ENCODE results near the gene LCLAT1. TPM values are rescaled to one million over a fixed set of nuclear protein-coding genes. Genes with fewer than 3 reads are reported as not detected.
A peak's percentile ranks its signal among the peaks of the same experiment; 100 is the strongest.
"Not testable (repeated sequence)": the region's sequence is repeated elsewhere in the genome, so short reads cannot be mapped to it uniquely, and the experiment has no call there.

The LCLAT1 gene
- total RNA-seq, 4 donors from 2014 or later: 0.88 to 116 (median 33.3) TPM

DNA sequence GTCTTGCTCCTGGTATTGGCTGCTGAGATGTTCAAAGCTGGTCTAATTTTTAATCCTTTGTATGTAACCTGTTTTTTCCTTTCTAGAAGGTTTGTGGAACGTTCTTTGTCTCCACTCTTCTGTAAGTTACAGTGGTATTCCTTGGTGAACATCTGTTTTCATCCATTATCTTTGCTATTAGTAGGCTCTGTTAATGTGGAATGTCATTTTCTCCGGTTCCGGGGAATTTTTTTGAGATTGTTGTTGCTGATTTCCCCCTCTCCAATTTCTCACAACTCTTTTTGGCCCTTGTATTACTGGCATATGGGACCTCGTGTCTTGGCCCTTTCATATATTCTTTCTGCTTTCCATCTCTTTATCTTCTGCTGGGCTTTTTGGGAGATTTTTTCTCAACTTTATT, 63.4 kb downstream of the LCLAT1 start:
- no peak overlapping the region for H3K4me3 ChIP-seq
- H3K27ac ChIP-seq: peak overlapping the region; percentile 56 to 75
- peaks cover 4 to 18% of the 10 kb centered on the region in 2 donors for H3K4me1 ChIP-seq
- no peaks in the 10 kb centered on the region for H3K27me3 ChIP-seq
- no peak for DNase-seq
- no peaks in the 10 kb centered on the region for H3K36me3 ChIP-seq
- no peaks in the 10 kb centered on the region for H3K9me3 ChIP-seq
- intact Hi-C loops (cut with DNase I; ENCODE audit: low total_unique reads): no loop called here
- TF ChIP-seq, protein P1, sequence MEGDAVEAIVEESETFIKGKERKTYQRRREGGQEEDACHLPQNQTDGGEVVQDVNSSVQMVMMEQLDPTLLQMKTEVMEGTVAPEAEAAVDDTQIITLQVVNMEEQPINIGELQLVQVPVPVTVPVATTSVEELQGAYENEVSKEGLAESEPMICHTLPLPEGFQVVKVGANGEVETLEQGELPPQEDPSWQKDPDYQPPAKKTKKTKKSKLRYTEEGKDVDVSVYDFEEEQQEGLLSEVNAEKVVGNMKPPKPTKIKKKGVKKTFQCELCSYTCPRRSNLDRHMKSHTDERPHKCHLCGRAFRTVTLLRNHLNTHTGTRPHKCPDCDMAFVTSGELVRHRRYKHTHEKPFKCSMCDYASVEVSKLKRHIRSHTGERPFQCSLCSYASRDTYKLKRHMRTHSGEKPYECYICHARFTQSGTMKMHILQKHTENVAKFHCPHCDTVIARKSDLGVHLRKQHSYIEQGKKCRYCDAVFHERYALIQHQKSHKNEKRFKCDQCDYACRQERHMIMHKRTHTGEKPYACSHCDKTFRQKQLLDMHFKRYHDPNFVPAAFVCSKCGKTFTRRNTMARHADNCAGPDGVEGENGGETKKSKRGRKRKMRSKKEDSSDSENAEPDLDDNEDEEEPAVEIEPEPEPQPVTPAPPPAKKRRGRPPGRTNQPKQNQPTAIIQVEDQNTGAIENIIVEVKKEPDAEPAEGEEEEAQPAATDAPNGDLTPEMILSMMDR (IDR thresholded peaks at IDR 0.05): no peak
- no peak for TF ChIP-seq POLR2A (IDR thresholded peaks at IDR 0.05)

DNA sequence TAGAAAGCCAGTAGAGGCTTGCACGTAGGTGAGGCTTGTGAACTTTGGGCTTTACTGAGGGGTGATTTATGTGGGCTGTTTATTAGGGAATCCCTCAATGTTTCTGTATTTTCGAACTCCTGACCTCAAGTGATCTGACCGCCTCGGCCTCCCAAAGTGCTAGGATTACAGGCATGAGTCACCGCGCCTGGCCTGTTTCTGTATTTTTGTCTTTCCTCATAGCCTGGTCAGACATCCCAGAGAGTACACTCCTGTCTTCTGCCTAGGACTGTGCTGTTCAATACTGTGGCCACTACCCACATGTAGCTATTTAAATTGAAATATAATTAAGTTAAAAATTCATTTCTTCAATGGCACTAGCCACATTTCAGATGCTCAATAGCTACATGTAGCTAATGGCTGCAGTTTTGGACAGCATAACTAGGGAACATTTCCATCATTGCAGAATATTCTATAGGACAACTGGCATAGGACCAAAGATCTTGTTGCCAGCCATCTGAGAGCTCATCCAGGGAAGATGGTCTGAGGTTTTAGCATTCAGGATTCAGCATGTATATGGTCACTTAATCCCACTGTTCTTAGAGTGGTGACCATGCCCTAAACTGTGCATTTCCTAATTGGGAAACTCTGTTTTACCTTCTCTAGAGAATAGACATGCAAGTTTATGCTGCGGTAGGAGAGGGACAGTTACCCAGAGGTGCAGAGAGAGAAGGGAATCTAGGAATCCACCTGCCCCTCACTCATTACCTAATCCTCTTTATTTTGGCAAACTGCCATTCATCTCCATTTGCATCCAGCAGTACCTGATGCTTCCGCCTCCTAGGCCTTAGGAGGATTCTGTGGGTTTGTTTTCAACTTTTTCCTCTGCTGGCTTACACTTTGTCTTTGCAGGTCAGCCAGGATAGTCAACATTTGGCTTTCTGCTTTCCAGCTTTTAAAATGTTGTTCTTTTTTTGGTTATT, 64.4 kb downstream of the LCLAT1 start:
- Histone ChIP-seq H3K36me3 (no peaks in the 10 kb centered on the region), H3K27me3 (no peaks in the 10 kb centered on the region), H3K4me1 (peaks cover 4 to 18% of the 10 kb centered on the region in 2 donors), H3K27ac (peak overlapping the region; percentile 56 to 75), H3K4me3 (no peak overlapping the region), H3K9me3 (no peaks in the 10 kb centered on the region)
- peak; percentile 67 to 70 for DNase-seq
- TF ChIP-seq, protein P1 (IDR thresholded peaks at IDR 0.05): no peak
- no peak for TF ChIP-seq POLR2A (IDR thresholded peaks at IDR 0.05)
- intact Hi-C loops (cut with DNase I; ENCODE audit: low total_unique reads): no loop called here

DNA sequence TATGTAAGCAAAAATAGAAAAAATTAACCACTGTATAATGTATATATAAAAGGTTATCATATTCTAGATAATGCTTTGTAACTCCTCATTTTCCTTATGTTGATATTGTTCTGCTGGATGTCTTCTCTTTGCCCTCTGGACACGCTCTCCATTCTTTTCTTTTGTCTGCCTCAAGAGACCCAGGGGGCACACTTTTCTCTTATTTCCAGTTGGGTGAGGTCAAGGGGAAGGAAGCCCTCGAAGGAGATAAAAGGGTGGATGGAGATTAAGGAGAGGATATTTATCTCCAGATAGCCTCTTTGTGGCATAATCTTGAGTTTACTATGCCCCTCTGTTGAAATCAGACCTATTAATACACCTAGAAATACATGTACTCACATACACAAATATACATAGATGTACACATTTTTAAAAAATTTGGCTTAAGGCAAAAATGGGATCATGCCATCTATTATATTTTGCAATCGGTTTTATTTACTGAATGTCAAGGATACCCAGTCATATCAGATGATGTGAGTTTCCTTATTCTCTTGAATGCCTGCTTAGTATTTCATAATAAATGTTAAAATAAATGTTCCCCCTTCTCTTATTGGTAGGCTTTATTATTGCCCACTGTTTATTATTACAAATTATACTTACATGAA, 65.3 kb downstream of the LCLAT1 start:
- H3K4me1 ChIP-seq: peaks cover 4 to 18% of the 10 kb centered on the region in 2 donors
- H3K36me3 ChIP-seq: no peaks in the 10 kb centered on the region
- no peaks in the 10 kb centered on the region for H3K27me3 ChIP-seq
- H3K27ac ChIP-seq: peak overlapping the region in 1 of 2 donors; percentile 75
- no peak overlapping the region for H3K4me3 ChIP-seq
- TF ChIP-seq POLR2A (IDR thresholded peaks at IDR 0.05): no peak
- TF ChIP-seq, protein P1 (IDR thresholded peaks at IDR 0.05): no peak
- DNase-seq: no peak
- intact Hi-C loops (cut with DNase I; ENCODE audit: low total_unique reads): no loop called here
- H3K9me3 ChIP-seq: no peaks in the 10 kb centered on the region

DNA sequence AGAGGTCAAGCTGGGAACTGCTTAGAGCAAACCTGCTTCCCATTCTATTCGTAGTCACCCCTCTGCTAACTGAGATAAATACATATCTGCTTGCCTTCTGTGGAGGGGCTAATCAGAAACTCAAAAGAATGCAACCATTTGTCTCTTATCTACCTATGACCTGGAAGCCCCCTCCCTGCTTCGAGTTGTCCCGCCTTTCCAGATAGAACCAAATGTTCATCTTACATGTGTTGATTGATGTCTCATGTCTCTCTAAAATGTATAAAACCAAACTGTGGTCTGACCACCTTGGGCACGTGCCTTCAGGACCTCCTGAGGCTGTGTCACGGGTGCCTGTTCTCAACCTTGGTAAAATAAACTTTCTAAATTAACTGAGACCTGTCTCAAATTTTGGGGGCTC, 66.6 kb downstream of the LCLAT1 start:
- peaks cover 4 to 18% of the 10 kb centered on the region in 2 donors for H3K4me1 ChIP-seq
- H3K27ac ChIP-seq; H3K4me3 ChIP-seq; H3K9me3 ChIP-seq; intact Hi-C loops (cut with DNase I; ENCODE audit: low total_unique reads); DNase-seq; H3K36me3 ChIP-seq; H3K27me3 ChIP-seq: not testable (repeated sequence)

DNA sequence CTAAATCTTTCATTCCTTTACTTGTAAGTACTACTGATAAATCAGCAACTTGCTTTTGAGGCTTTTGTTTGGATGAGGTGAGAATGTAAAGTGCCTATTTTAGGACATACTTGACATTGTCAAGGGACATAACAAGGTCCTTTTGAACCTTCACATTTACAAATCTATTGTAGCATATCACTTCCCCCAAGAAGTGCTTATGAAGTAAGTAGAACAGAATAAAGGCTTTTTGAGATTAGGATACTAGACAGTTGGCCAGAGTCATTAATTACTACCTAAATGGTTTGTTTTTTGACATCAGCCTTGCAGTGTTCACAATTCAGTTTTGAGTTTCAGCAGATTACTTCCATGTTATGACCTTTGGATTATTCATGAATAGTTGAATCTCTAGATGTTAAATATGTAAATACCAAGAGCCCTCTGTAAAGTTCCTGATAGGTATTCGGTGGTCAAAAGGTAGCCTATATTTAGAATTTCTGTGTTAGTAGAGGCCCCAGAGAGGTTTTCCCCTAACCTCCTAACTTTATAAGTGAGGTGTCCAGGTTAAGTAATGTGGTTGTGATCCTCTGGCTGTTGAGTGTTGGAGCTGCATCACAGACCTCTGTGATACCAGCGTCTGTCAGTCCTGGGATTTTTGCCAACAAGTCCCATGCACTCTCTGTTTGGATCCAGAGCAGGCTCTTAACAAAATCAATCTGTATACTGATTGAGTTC, 67.2 kb downstream of the LCLAT1 start:
- Histone ChIP-seq H3K4me1 (peaks cover 4 to 18% of the 10 kb centered on the region in 2 donors), H3K9me3 (no peaks in the 10 kb centered on the region), H3K27me3 (no peaks in the 10 kb centered on the region), H3K4me3 (no peak overlapping the region), H3K36me3 (no peaks in the 10 kb centered on the region), H3K27ac (no peak overlapping the region)
- TF ChIP-seq, protein P1 (IDR thresholded peaks at IDR 0.05): no peak
- TF ChIP-seq POLR2A (IDR thresholded peaks at IDR 0.05): no peak
- intact Hi-C loops (cut with DNase I; ENCODE audit: low total_unique reads): no loop called here
- peak in 1 of 2 donors; percentile 23 for DNase-seq

Data from uterus (tissue), 4 donors.